Trophoblast cell (in vitro differentiated cells and primary cell): ENCODE results near the gene PRTN3.
"Not testable (repeated sequence)": the region's sequence is repeated elsewhere in the genome, so short reads cannot be mapped to it uniquely, and the experiment has no call there.

ENCODE experiments used
- DNase-seq, 2 donors: peaks; one replicate each; pipeline ENCODE4 v3.0.0-alpha.2; 2016
- H2AFZ ChIP-seq: 2 replicates; pipeline ENCODE4 v1.6.1; 2013; ENCODE audit warnings: low read length, moderate library complexity, mild to moderate bottlenecking; ENCODE audit not compliant: insufficient read depth, poor library complexity
- H2AK5ac ChIP-seq: 2 replicates; pipeline ENCODE4 v1.6.1; 2013; ENCODE audit warnings: mild to moderate bottlenecking, low read length
- H2BK120ac ChIP-seq: 2 replicates; pipeline ENCODE4 v1.6.1; 2013; ENCODE audit warnings: low read length, mild to moderate bottlenecking, moderate library complexity; ENCODE audit not compliant: insufficient read depth, poor library complexity
- H2BK12ac ChIP-seq: 2 replicates; pipeline ENCODE4 v1.6.1; 2013; ENCODE audit warnings: mild to moderate bottlenecking, low read length, moderate library complexity
- H2BK5ac ChIP-seq: 2 replicates; pipeline ENCODE4 v1.6.1; 2013; ENCODE audit warnings: low read length, low read depth, moderate library complexity, mild to moderate bottlenecking; ENCODE audit not compliant: poor library complexity
- H3K14ac ChIP-seq: 2 replicates; pipeline ENCODE4 v1.6.1; 2013; ENCODE audit warnings: mild to moderate bottlenecking, low read length
- H3K18ac ChIP-seq: 2 replicates; pipeline ENCODE4 v1.6.1; 2013; ENCODE audit warnings: mild to moderate bottlenecking, low read length
- H3K23ac ChIP-seq: 2 replicates; pipeline ENCODE4 v1.6.1; 2013; ENCODE audit warnings: low read length
- H3K27ac ChIP-seq: 2 replicates; pipeline ENCODE4 v1.5.1; 2013; ENCODE audit warnings: low read depth, mild to moderate bottlenecking, inconsistent platforms, low read length, moderate library complexity
- H3K27me3 ChIP-seq: 2 replicates; pipeline ENCODE4 v1.6.1; 2013; ENCODE audit warnings: inconsistent platforms, mild to moderate bottlenecking, low read length, moderate library complexity; ENCODE audit not compliant: insufficient read depth
- H3K36me3 ChIP-seq, 2 experiments: 1 replicate in 1 of 2; 2 replicates in 1 of 2; pipeline ENCODE4 v1.6.1; 2013; ENCODE audit warnings: low read length in 2 of 2, mild to moderate bottlenecking in 2 of 2, moderate library complexity in 1 of 2; ENCODE audit not compliant: insufficient read depth in 2 of 2, control insufficient read depth in 1 of 2
- H3K4ac ChIP-seq: 2 replicates; pipeline ENCODE4 v1.6.1; 2013; ENCODE audit warnings: low read depth, mild to moderate bottlenecking, low read length, moderate library complexity
- H3K4me1 ChIP-seq, 2 experiments: 1 replicate in 1 of 2; 2 replicates in 1 of 2; pipeline ENCODE4 v1.6.1; 2013; ENCODE audit warnings: low read length in 2 of 2, mild to moderate bottlenecking in 2 of 2, moderate library complexity in 1 of 2; ENCODE audit not compliant: insufficient read depth in 2 of 2, control insufficient read depth in 1 of 2
- H3K4me2 ChIP-seq: 2 replicates; pipeline ENCODE4 v1.6.1; 2013; ENCODE audit warnings: inconsistent platforms, mild to moderate bottlenecking, low read length, moderate library complexity
- H3K4me3 ChIP-seq: 2 replicates; pipeline ENCODE4 v1.5.1; 2013; ENCODE audit warnings: mild to moderate bottlenecking, low read depth, low read length, inconsistent platforms
- H3K79me1 ChIP-seq: one replicate; pipeline ENCODE4 v1.6.1; 2013; ENCODE audit warnings: low read length
- H3K79me2 ChIP-seq: 2 replicates; pipeline ENCODE4 v1.6.1; 2013; ENCODE audit warnings: low read length, mild to moderate bottlenecking; ENCODE audit not compliant: control insufficient read depth, insufficient read depth, poor library complexity
- H3K9ac ChIP-seq: 2 replicates; pipeline ENCODE4 v1.6.1; 2013; ENCODE audit warnings: mild to moderate bottlenecking, low read length
- H3K9me3 ChIP-seq: 2 replicates; pipeline ENCODE4 v1.6.1; 2013; ENCODE audit warnings: low read depth, mild to moderate bottlenecking, control low read depth, inconsistent platforms, low read length; ENCODE audit not compliant: insufficient read depth
- H4K12ac ChIP-seq: 2 replicates; pipeline ENCODE4 v1.6.1; 2013; ENCODE audit warnings: low read depth, mild to moderate bottlenecking, low read length, moderate library complexity
- H4K8ac ChIP-seq: 2 replicates; pipeline ENCODE4 v1.6.1; 2013; ENCODE audit warnings: low read depth, mild to moderate bottlenecking, low read length, moderate library complexity
- H4K91ac ChIP-seq: one replicate; pipeline ENCODE4 v1.6.1; 2013; ENCODE audit warnings: low read depth, mild to moderate bottlenecking, low read length, moderate library complexity
- WGBS: extraction: QIAGEN DNeasy Blood & Tissue Kit; methylation state at CpG from one replicate; pipeline ENCODE4 v1.1.7; 2013; ENCODE audit warnings: missing lambda C conversion rate; ENCODE audit not compliant: insufficient read length, insufficient coverage; ENCODE audit errors: extremely low coverage; 5-methylcytosine and 5-hydroxymethylcytosine counted together

Gene PRTN3

GRCh38 chr19:815775-816499, 24.9 kb upstream of the PRTN3 start:
- Histone ChIP-seq H4K91ac (no peak overlapping the region), H3K23ac (no peak overlapping the region), H3K9ac (no peak overlapping the region), H4K12ac (no peak overlapping the region), H3K4ac (no peak overlapping the region), H3K9me3 (peaks cover 6% of the 10 kb centered on the region), H3K4me1 (peaks cover 0 to 3% of the 10 kb centered on the region in 2 experiments), H2BK12ac (no peak overlapping the region), H3K36me3 (peaks cover 41 to 56% of the 10 kb centered on the region in 2 experiments), H3K79me2 (no peaks in the 10 kb centered on the region), H3K27me3 (no peaks in the 10 kb centered on the region), H3K14ac (no peak overlapping the region), H2AK5ac (no peak overlapping the region), H3K27ac (no peak overlapping the region), H3K4me3 (no peak overlapping the region), H3K4me2 (no peak overlapping the region), H2BK5ac (no peak overlapping the region), H3K79me1 (no peaks in the 10 kb centered on the region), H4K8ac (no peak overlapping the region), H2BK120ac (no peak overlapping the region), H3K18ac (no peak overlapping the region), H2AFZ (no peak overlapping the region)
- DNase-seq = no peak
- WGBS = 100% methylated on average over 3 of the region's 13 CpGs

GRCh38 chr19:816500-816857, 24.3 kb upstream of the PRTN3 start:
- no peak overlapping the region for H3K4me2 ChIP-seq
- WGBS = 100% methylated on average over 2 of the region's 2 CpGs
- H2BK5ac ChIP-seq = no peak overlapping the region
- peaks cover 2% of the 10 kb centered on the region for H3K79me1 ChIP-seq
- H3K4ac ChIP-seq = no peak overlapping the region
- peaks cover 6% of the 10 kb centered on the region for H3K9me3 ChIP-seq
- no peak overlapping the region for H3K27ac ChIP-seq
- no peak overlapping the region for H3K9ac ChIP-seq
- no peak overlapping the region for H3K14ac ChIP-seq
- no peak overlapping the region for H4K8ac ChIP-seq
- peaks cover 0 to 3% of the 10 kb centered on the region in 2 experiments for H3K4me1 ChIP-seq
- no peak overlapping the region for H4K12ac ChIP-seq
- H3K36me3 ChIP-seq = peaks cover 37 to 50% of the 10 kb centered on the region in 2 experiments
- H2AFZ ChIP-seq = no peak overlapping the region
- no peak overlapping the region for H4K91ac ChIP-seq
- DNase-seq = no peak
- no peak overlapping the region for H2AK5ac ChIP-seq
- no peaks in the 10 kb centered on the region for H3K27me3 ChIP-seq
- no peak overlapping the region for H3K18ac ChIP-seq
- H3K79me2 ChIP-seq = no peaks in the 10 kb centered on the region
- H3K23ac ChIP-seq = no peak overlapping the region
- H2BK120ac ChIP-seq = no peak overlapping the region
- H3K4me3 ChIP-seq = no peak overlapping the region
- H2BK12ac ChIP-seq = no peak overlapping the region

GRCh38 chr19:820212-820611, 20.6 kb upstream of the PRTN3 start:
- H3K9me3 ChIP-seq, H3K79me2 ChIP-seq, H4K91ac ChIP-seq, H2BK5ac ChIP-seq, H2BK120ac ChIP-seq, H3K27me3 ChIP-seq, H4K12ac ChIP-seq, H3K23ac ChIP-seq, H3K18ac ChIP-seq, H3K79me1 ChIP-seq, H3K14ac ChIP-seq, H3K4me2 ChIP-seq, H2AK5ac ChIP-seq, H3K27ac ChIP-seq, H3K4me3 ChIP-seq, H3K4ac ChIP-seq, H3K9ac ChIP-seq, H2AFZ ChIP-seq, DNase-seq, H4K8ac ChIP-seq, H2BK12ac ChIP-seq, H3K4me1 ChIP-seq: not testable (repeated sequence)
- H3K36me3 ChIP-seq = peaks cover under 1 to 15% of the 10 kb centered on the region in 2 experiments
- no CpG with 5 or more reads among the region's 5 CpGs for WGBS

GRCh38 chr19:821231-821824, 19.5 kb upstream of the PRTN3 start:
- WGBS = no CpG with 5 or more reads among the region's 64 CpGs
- Histone ChIP-seq H3K4me2 (peak overlapping the region; percentile 77), H4K8ac (peak overlapping the region; percentile 76), H3K9me3 (no peaks in the 10 kb centered on the region), H3K27ac (no peak overlapping the region), H3K4me3 (peak overlapping the region; percentile 70), H3K4me1 (peaks cover 6% of the 10 kb centered on the region in 2 experiments), H3K27me3 (no peaks in the 10 kb centered on the region), H3K9ac (no peak overlapping the region), H2AFZ (peak overlapping the region; percentile 23), H3K79me1 (peaks cover 7% of the 10 kb centered on the region), H2BK12ac (no peak overlapping the region), H4K12ac (peak overlapping the region; percentile 35), H3K79me2 (no peaks in the 10 kb centered on the region), H2AK5ac (no peak overlapping the region), H3K36me3 (peaks cover 0 to 3% of the 10 kb centered on the region in 2 experiments), H4K91ac (peak overlapping the region; percentile 53), H3K23ac (no peak overlapping the region), H3K18ac (peak overlapping the region; percentile 84), H3K4ac (no peak overlapping the region), H2BK120ac (no peak overlapping the region), H2BK5ac (no peak overlapping the region), H3K14ac (peak overlapping the region; percentile 48)
- no peak for DNase-seq
